ENCODE results near the gene PCDHGA6. TPM values are rescaled to one million over a fixed set of nuclear protein-coding genes. Genes with fewer than 3 reads are reported as not detected.
"Not testable (repeated sequence)": the region's sequence is repeated elsewhere in the genome, so short reads cannot be mapped to it uniquely, and the experiment has no call there.

The PCDHGA6 gene
- total and polyA plus RNA-seq, 2 of the 8 experiments (the other 6 are each of a cell fraction or from before 2014, with no cell fraction given) = 1.4 to 2.0 TPM

DNA sequence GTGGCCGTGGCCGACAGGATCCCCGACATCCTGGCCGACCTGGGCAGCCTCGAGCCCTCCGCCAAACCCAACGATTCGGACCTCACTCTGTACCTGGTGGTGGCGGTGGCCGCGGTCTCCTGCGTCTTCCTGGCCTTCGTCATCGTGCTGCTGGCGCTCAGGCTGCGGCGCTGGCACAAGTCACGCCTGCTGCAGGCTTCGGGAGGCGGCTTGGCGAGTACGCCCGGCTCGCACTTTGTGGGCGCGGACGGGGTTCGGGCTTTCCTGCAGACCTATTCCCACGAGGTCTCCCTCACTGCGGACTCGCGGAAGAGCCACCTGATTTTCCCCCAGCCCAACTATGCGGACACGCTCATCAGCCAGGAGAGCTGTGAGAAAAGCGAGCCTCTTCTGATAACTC, 27.7 kb upstream of the PCDHGA6 start:
- H4K20me1 ChIP-seq (replicated peaks in 1 of 2; ENCODE audit: control insufficient read depth in 1 of 2, insufficient read depth in 2 of 2, low read length in 2 of 2); H3K79me1 ChIP-seq (ENCODE audit: low read depth, low read length); H3K4ac ChIP-seq (replicated peaks; ENCODE audit: insufficient read length, low read depth, low read length); H3K79me2 ChIP-seq (ENCODE audit: control insufficient read depth in 1 of 2, insufficient read depth in 2 of 2, low read length in 2 of 2); H3K23me2 ChIP-seq (ENCODE audit: low read depth, low read length); H4K91ac ChIP-seq (replicated peaks; ENCODE audit: insufficient read length, low read length); H3K56ac ChIP-seq (replicated peaks; ENCODE audit: insufficient read length, low read depth, low read length); H3K4me1 ChIP-seq (replicated peaks in 1 of 4; ENCODE audit: control insufficient read depth in 3 of 4, insufficient read depth in 4 of 4, low read length in 3 of 4); H3K4me3 ChIP-seq (ENCODE audit: extremely low read depth in 1 of 4, insufficient read depth in 2 of 4, low read depth in 3 of 4, low read length in 4 of 4); POLR2A ChIA-PET (ENCODE audit: partially characterized antibody); H3K27me3 ChIP-seq (replicated peaks in 1 of 4; ENCODE audit: control insufficient read depth in 3 of 4, extremely low read depth in 1 of 4, insufficient read depth in 3 of 4, low read length in 3 of 4); H3K18ac ChIP-seq (ENCODE audit: extremely low read depth, low read length); H2AFZ ChIP-seq (ENCODE audit: low read length); H2BK5ac ChIP-seq (ENCODE audit: low read depth, low read length); H3K36me3 ChIP-seq (ENCODE audit: control insufficient read depth in 2 of 4, insufficient read depth in 4 of 4, low read length in 3 of 4); H4K5ac ChIP-seq (ENCODE audit: insufficient read length, low read depth, low read length); H3K23ac ChIP-seq (ENCODE audit: insufficient read length); H3K9ac ChIP-seq (replicated peaks in 1 of 4; ENCODE audit: extremely low read depth in 1 of 4, low read depth in 3 of 4, low read length in 3 of 4); H2BK20ac ChIP-seq (ENCODE audit: low read length); H3K27ac ChIP-seq (ENCODE audit: low read depth, low read length); H2BK120ac ChIP-seq (replicated peaks; ENCODE audit: low read depth, low read length); H2BK15ac ChIP-seq (ENCODE audit: low read length); FAIRE-seq; DNase-seq (ENCODE audit: low read depth in 1 of 2, low spot score in 2 of 2); H2BK12ac ChIP-seq (ENCODE audit: low read depth, low read length); H3K14ac ChIP-seq (ENCODE audit: insufficient read length); H3K4me2 ChIP-seq (ENCODE audit: insufficient read depth in 1 of 2, low read depth in 2 of 2, low read length in 2 of 2); H4K8ac ChIP-seq (ENCODE audit: extremely low read depth, insufficient read depth, low read length); H2AK5ac ChIP-seq (ENCODE audit: low read depth, low read length): not testable (repeated sequence)
- CTCF ChIA-PET (ENCODE audit: partially characterized antibody) = interaction anchor here (1.3 to 3.8 kb wide), 7 partner anchors 10 to 122 kb away, joined by 3 to 15 read pairs (median 10); partner anchors contain the start of genes PCDHB14 and PCDHB15
- WGBS, 2 experiments (ENCODE audit: extremely low coverage in 1 of 2, insufficient coverage in 1 of 2, insufficient read length in 1 of 2, insufficient replicate concordance in 2 of 2, low coverage in 1 of 2, low lambda C conversion rate in 2 of 2, missing lambda C conversion rate in 1 of 2) = 94% methylated on average over 18 of the region's 35 CpGs; no CpG with 5 or more reads in 1 of the 2 experiments
- H3K9me3 ChIP-seq (ENCODE audit: insufficient read depth in 2 of 2, low read depth in 1 of 2, low read length in 1 of 2) = peaks cover 24 to 25% of the 10 kb centered on the region in 2 experiments

Data from H1 (cell line).